ENCODE results near the gene BCAS3. TPM values are rescaled to one million over a fixed set of nuclear protein-coding genes. Genes with fewer than 3 reads are reported as not detected.

The BCAS3 gene
- total RNA-seq, 2 experiments from 2014 or later, result 13.4 to 14.5 TPM

GRCh38 chr17:60646701-60647100 is 30.9 kb upstream of the BCAS3 start:
- BruUV-seq (replicated peaks), result no TSS peak
- POLR2A ChIA-PET, result interaction anchor here (1.0 kb wide), 1 partner anchor 45 kb away, joined by 3 read pairs; no protein-coding TSS in a partner anchor

GRCh38 chr17:60647705-60648104 is 29.9 kb upstream of the BCAS3 start:
- peaks cover 10% of the 10 kb centered on the region for H3K4me1 ChIP-seq (ENCODE audit: insufficient read depth, low read length, poor library complexity, severe bottlenecking)
- CTCF ChIA-PET (ENCODE audit: unreplicated experiment), result no interaction called here
- no peak overlapping the region for H3K27ac ChIP-seq (ENCODE audit: low read depth, low read length, poor library complexity, severe bottlenecking)
- TF ChIP-seq, protein P1, sequence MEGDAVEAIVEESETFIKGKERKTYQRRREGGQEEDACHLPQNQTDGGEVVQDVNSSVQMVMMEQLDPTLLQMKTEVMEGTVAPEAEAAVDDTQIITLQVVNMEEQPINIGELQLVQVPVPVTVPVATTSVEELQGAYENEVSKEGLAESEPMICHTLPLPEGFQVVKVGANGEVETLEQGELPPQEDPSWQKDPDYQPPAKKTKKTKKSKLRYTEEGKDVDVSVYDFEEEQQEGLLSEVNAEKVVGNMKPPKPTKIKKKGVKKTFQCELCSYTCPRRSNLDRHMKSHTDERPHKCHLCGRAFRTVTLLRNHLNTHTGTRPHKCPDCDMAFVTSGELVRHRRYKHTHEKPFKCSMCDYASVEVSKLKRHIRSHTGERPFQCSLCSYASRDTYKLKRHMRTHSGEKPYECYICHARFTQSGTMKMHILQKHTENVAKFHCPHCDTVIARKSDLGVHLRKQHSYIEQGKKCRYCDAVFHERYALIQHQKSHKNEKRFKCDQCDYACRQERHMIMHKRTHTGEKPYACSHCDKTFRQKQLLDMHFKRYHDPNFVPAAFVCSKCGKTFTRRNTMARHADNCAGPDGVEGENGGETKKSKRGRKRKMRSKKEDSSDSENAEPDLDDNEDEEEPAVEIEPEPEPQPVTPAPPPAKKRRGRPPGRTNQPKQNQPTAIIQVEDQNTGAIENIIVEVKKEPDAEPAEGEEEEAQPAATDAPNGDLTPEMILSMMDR (conservative IDR thresholded peaks at IDR 0.05; ENCODE audit: low read length), result no peak
- TF ChIP-seq EZH2phosphoT487 (IDR thresholded peaks at IDR 0.05; ENCODE audit: borderline replicate concordance, low read depth, low read length), result no peak
- H3K9me3 ChIP-seq (ENCODE audit: low read length), result no peaks in the 10 kb centered on the region
- H3K79me2 ChIP-seq (ENCODE audit: insufficient read depth, low read depth, low read length), result peaks cover 15% of the 10 kb centered on the region; the same call in 1 of the 2 replicates
- no peak overlapping the region for H3K4me3 ChIP-seq (ENCODE audit: low read depth, low read length, poor library complexity, severe bottlenecking)
- BruUV-seq (replicated peaks), result no TSS peak
- peaks cover 46% of the 10 kb centered on the region for H3K36me3 ChIP-seq (ENCODE audit: insufficient read depth, low read length)
- DNase-seq (ENCODE audit: low spot score), result no peak
- H2AFZ ChIP-seq (ENCODE audit: low read length), result no peak overlapping the region
- POLR2A ChIA-PET, result interaction anchor here (0.6 kb wide), 1 partner anchor 17 kb away, joined by 3 read pairs; no protein-coding TSS in a partner anchor
- intact Hi-C loops (cut with micrococcal nuclease; ENCODE audit: unreplicated experiment), result no loop called here
- H4K20me1 ChIP-seq (ENCODE audit: insufficient read depth, low read length), result no peaks in the 10 kb centered on the region
- no peak overlapping the region for H3K4me2 ChIP-seq (ENCODE audit: low read length)
- no peaks in the 10 kb centered on the region for H3K9me2 ChIP-seq (ENCODE audit: insufficient read depth, low read length)

More at GRCh38 chr17:60646701-60647100, 30.9 kb upstream of the BCAS3 start:
- Histone ChIP-seq H3K9me2 (ENCODE audit: insufficient read depth, low read length) (no peaks in the 10 kb centered on the region), H3K27ac (ENCODE audit: low read depth, low read length, poor library complexity, severe bottlenecking) (no peak overlapping the region), H3K79me2 (ENCODE audit: insufficient read depth, low read depth, low read length) (peaks cover 10% of the 10 kb centered on the region; the same call in 1 of the 2 replicates), H4K20me1 (ENCODE audit: insufficient read depth, low read length) (peaks cover under 1% of the 10 kb centered on the region; the same call in 1 of the 2 replicates), H3K4me2 (ENCODE audit: low read length) (no peak overlapping the region), H3K9me3 (ENCODE audit: low read length) (no peaks in the 10 kb centered on the region), H3K4me3 (ENCODE audit: low read depth, low read length, poor library complexity, severe bottlenecking) (no peak overlapping the region), H2AFZ (ENCODE audit: low read length) (no peak overlapping the region), H3K36me3 (ENCODE audit: insufficient read depth, low read length) (peaks cover 45% of the 10 kb centered on the region), H3K4me1 (ENCODE audit: insufficient read depth, low read length, poor library complexity, severe bottlenecking) (no peaks in the 10 kb centered on the region)
- CTCF ChIA-PET (ENCODE audit: unreplicated experiment), result no interaction called here
- no peak for DNase-seq (ENCODE audit: low spot score)
- no peak for TF ChIP-seq EZH2phosphoT487 (IDR thresholded peaks at IDR 0.05; ENCODE audit: borderline replicate concordance, low read depth, low read length)
- TF ChIP-seq, protein P1 (conservative IDR thresholded peaks at IDR 0.05; ENCODE audit: low read length), result no peak
- intact Hi-C loops (cut with micrococcal nuclease; ENCODE audit: unreplicated experiment), result no loop called here

- ChIA-PET POLR2A (interaction anchor here (0.7 kb wide), 1 partner anchor 49 kb away, joined by 3 read pairs; no protein-coding TSS in a partner anchor), CTCF (ENCODE audit: unreplicated experiment) (no interaction called here)
- Histone ChIP-seq H3K4me3 (ENCODE audit: low read depth, low read length, poor library complexity, severe bottlenecking) (no peak overlapping the region), H3K27ac (ENCODE audit: low read depth, low read length, poor library complexity, severe bottlenecking) (peak overlapping the region; percentile 1), H2AFZ (ENCODE audit: low read length) (no peak overlapping the region), H3K9me2 (ENCODE audit: insufficient read depth, low read length) (no peaks in the 10 kb centered on the region), H3K4me2 (ENCODE audit: low read length) (peak overlapping the region; percentile 38), H3K79me2 (ENCODE audit: insufficient read depth, low read depth, low read length) (peaks cover 26% of the 10 kb centered on the region), H3K36me3 (ENCODE audit: insufficient read depth, low read length) (peaks cover 58% of the 10 kb centered on the region), H4K20me1 (ENCODE audit: insufficient read depth, low read length) (0 out of 2 replicates have a peak, but pooled peaks cover 9% of the 10 kb centered on the region), H3K9me3 (ENCODE audit: low read length) (no peaks in the 10 kb centered on the region), H3K4me1 (ENCODE audit: insufficient read depth, low read length, poor library complexity, severe bottlenecking) (peaks cover 19% of the 10 kb centered on the region)
- TF ChIP-seq, protein P1 (conservative IDR thresholded peaks at IDR 0.05; ENCODE audit: low read length), result no peak
- no peak for TF ChIP-seq EZH2phosphoT487 (IDR thresholded peaks at IDR 0.05; ENCODE audit: borderline replicate concordance, low read depth, low read length)
- intact Hi-C loops (cut with micrococcal nuclease; ENCODE audit: unreplicated experiment), result no loop called here
- peak; percentile 47 for DNase-seq (ENCODE audit: low spot score)
- BruUV-seq (replicated peaks), result no TSS peak
These were observed 25.0 kb upstream of the BCAS3 start for GRCh38 chr17:60652454-60653247.
